Activated T-helper 2 cell treated with anti-CD3 and anti-CD28 coated beads, Interferon-gamma antibody, Interleukin-2, Interleukin-4, amounts not matched to agents 10 μg/mL and 5 μg/mL and 100 μg/mL, durations not matched to agents 14 hours and 24 hours and 36 hours (primary cell): ENCODE measurements around the gene SNCB. TPM values are rescaled to one million over a fixed set of nuclear protein-coding genes. Genes with fewer than 3 reads are reported as not detected.

Experiments used
- DNase-seq: peaks from one replicate; pipeline ENCODE4 v3.0.0; 2021; ENCODE audit warnings: low spot score
- H3K27ac Mint-ChIP-seq: one replicate; pipeline ENCODE4 v1.8.0; 2021; ENCODE audit warnings: mixed read lengths
- H3K27me3 Mint-ChIP-seq: one replicate; pipeline ENCODE4 v1.8.0; 2021; ENCODE audit warnings: low read depth, mixed read lengths
- H3K36me3 Mint-ChIP-seq: one replicate; pipeline ENCODE4 v1.8.0; 2021; ENCODE audit warnings: low read depth, mixed read lengths
- H3K4me1 Mint-ChIP-seq: one replicate; pipeline ENCODE4 v1.8.0; 2021; ENCODE audit warnings: low read depth, mixed read lengths
- H3K4me3 Mint-ChIP-seq: one replicate; pipeline ENCODE4 v1.8.0; 2021; ENCODE audit warnings: low read depth, mild to moderate bottlenecking, moderate library complexity, mixed read lengths
- H3K9me3 Mint-ChIP-seq: one replicate; pipeline ENCODE4 v1.8.0; 2021; ENCODE audit warnings: mixed read lengths
- intact Hi-C: fragments of 100-400 bp; cut with micrococcal nuclease; formaldehyde crosslinking; loops from one replicate; pipeline ENCODE4 v1.15.1; 2023
- total RNA-seq: library from RNA; stranded (reverse); gene quantifications from 2 replicates; pipeline ENCODE4 v1.2.3, GENCODE V29; 2022

SNCB gene
- total RNA-seq, 1 donor from 2014 or later, result not detected

- no peak for DNase-seq
- Mint-ChIP-seq H3K9me3 (no peaks in the 10 kb centered on the region), H3K4me3 (no peak overlapping the region), H3K4me1 (peaks cover 12% of the 10 kb centered on the region), H3K36me3 (no peaks in the 10 kb centered on the region), H3K27ac (no peak overlapping the region), H3K27me3 (peaks cover 73% of the 10 kb centered on the region)
- intact Hi-C loops, result no loop called here
These were observed 2.4 kb upstream of the SNCB start for GRCh38 chr5:176632745-176633144.

GRCh38 chr5:176631383-176632200 lies 1.3 kb upstream of the SNCB start:
- intact Hi-C loops, result loop anchor here (2.0 kb wide), 1 partner anchor 15 kb away; the partner anchor contains the start of gene TSPAN17
- Mint-ChIP-seq H3K27ac (no peak overlapping the region), H3K36me3 (no peaks in the 10 kb centered on the region), H3K4me3 (no peak overlapping the region), H3K4me1 (peaks cover 12% of the 10 kb centered on the region), H3K27me3 (peaks cover 77% of the 10 kb centered on the region), H3K9me3 (no peaks in the 10 kb centered on the region)
- DNase-seq, result no peak

GRCh38 chr5:176630681-176631222 lies 418 bp upstream of the SNCB start:
- intact Hi-C loops, result loop anchor here (2.0 kb wide), 1 partner anchor 16 kb away; the partner anchor contains the start of gene TSPAN17
- Mint-ChIP-seq H3K9me3 (no peaks in the 10 kb centered on the region), H3K27me3 (peaks cover 77% of the 10 kb centered on the region), H3K36me3 (no peaks in the 10 kb centered on the region), H3K4me3 (peak overlapping the region; percentile 3), H3K4me1 (peaks cover 12% of the 10 kb centered on the region), H3K27ac (no peak overlapping the region)
- DNase-seq, result no peak

- Mint-ChIP-seq H3K36me3 (no peaks in the 10 kb centered on the region), H3K4me3 (no peak overlapping the region), H3K27me3 (peaks cover 71% of the 10 kb centered on the region), H3K9me3 (no peaks in the 10 kb centered on the region), H3K27ac (no peak overlapping the region), H3K4me1 (peaks cover 12% of the 10 kb centered on the region)
- intact Hi-C loops, result loop anchor here (10.0 kb wide), 1 partner anchor 55 kb away; no protein-coding TSS in a partner anchor
- DNase-seq, result no peak
These were observed 949 bp downstream of the SNCB start for GRCh38 chr5:176629317-176629852.

- Mint-ChIP-seq H3K4me3 (no peak overlapping the region), H3K9me3 (no peaks in the 10 kb centered on the region), H3K36me3 (no peaks in the 10 kb centered on the region), H3K4me1 (peaks cover 8% of the 10 kb centered on the region), H3K27me3 (peaks cover 70% of the 10 kb centered on the region), H3K27ac (no peak overlapping the region)
- no peak for DNase-seq
- intact Hi-C loops, result loop anchor here (10.0 kb wide), 1 partner anchor 54 kb away; no protein-coding TSS in a partner anchor
These were observed 1.7 kb downstream of the SNCB start for GRCh38 chr5:176628406-176629228.

- DNase-seq, result no peak
- intact Hi-C loops, result loop anchor here (10.0 kb wide), 1 partner anchor 53 kb away; no protein-coding TSS in a partner anchor
- peaks cover 8% of the 10 kb centered on the region for H3K4me1 Mint-ChIP-seq
- H3K27ac Mint-ChIP-seq, result no peak overlapping the region
- H3K9me3 Mint-ChIP-seq, result no peaks in the 10 kb centered on the region
- H3K27me3 Mint-ChIP-seq, result peaks cover 63% of the 10 kb centered on the region
- H3K36me3 Mint-ChIP-seq, result no peaks in the 10 kb centered on the region
- no peak overlapping the region for H3K4me3 Mint-ChIP-seq
These were observed 2.8 kb downstream of the SNCB start for GRCh38 chr5:176627582-176627981.

- intact Hi-C loops, result loop anchor here (10.0 kb wide), 1 partner anchor 52 kb away; no protein-coding TSS in a partner anchor
- no peaks in the 10 kb centered on the region for H3K9me3 Mint-ChIP-seq
- DNase-seq, result no peak
- peaks cover 8% of the 10 kb centered on the region for H3K4me1 Mint-ChIP-seq
- H3K27me3 Mint-ChIP-seq, result peaks cover 64% of the 10 kb centered on the region
- no peak overlapping the region for H3K4me3 Mint-ChIP-seq
- H3K36me3 Mint-ChIP-seq, result no peaks in the 10 kb centered on the region
- H3K27ac Mint-ChIP-seq, result no peak overlapping the region
These were observed 3.5 kb downstream of the SNCB start for GRCh38 chr5:176626876-176627236.

GRCh38 chr5:176625966-176626875 lies 4.1 kb downstream of the SNCB start:
- H3K4me1 Mint-ChIP-seq, result peaks cover 8% of the 10 kb centered on the region
- no peak overlapping the region for H3K27ac Mint-ChIP-seq
- no peak for DNase-seq
- no peaks in the 10 kb centered on the region for H3K9me3 Mint-ChIP-seq
- no peak overlapping the region for H3K4me3 Mint-ChIP-seq
- no peaks in the 10 kb centered on the region for H3K36me3 Mint-ChIP-seq
- H3K27me3 Mint-ChIP-seq, result peaks cover 63% of the 10 kb centered on the region
- intact Hi-C loops, result loop anchor here (10.0 kb wide), 1 partner anchor 51 kb away; no protein-coding TSS in a partner anchor

- no peak for DNase-seq
- Mint-ChIP-seq H3K4me3 (no peak overlapping the region), H3K9me3 (no peaks in the 10 kb centered on the region), H3K27me3 (peaks cover 60% of the 10 kb centered on the region), H3K27ac (no peak overlapping the region), H3K4me1 (peaks cover 5% of the 10 kb centered on the region), H3K36me3 (no peaks in the 10 kb centered on the region)
- intact Hi-C loops, result loop anchor here (10.0 kb wide), 1 partner anchor 51 kb away; no protein-coding TSS in a partner anchor
These were observed 4.8 kb downstream of the SNCB start for GRCh38 chr5:176625512-176625911.

- intact Hi-C loops, result loop anchor here (10.0 kb wide), 1 partner anchor 50 kb away; no protein-coding TSS in a partner anchor
- Mint-ChIP-seq H3K36me3 (no peaks in the 10 kb centered on the region), H3K27me3 (peaks cover 63% of the 10 kb centered on the region), H3K9me3 (no peaks in the 10 kb centered on the region), H3K4me1 (peaks cover 10% of the 10 kb centered on the region), H3K27ac (no peak overlapping the region), H3K4me3 (no peak overlapping the region)
- DNase-seq, result no peak
These were observed 5.4 kb downstream of the SNCB start for GRCh38 chr5:176624938-176625337.

- H3K4me1 Mint-ChIP-seq, result peaks cover 10% of the 10 kb centered on the region
- H3K27ac Mint-ChIP-seq, result no peak overlapping the region
These were observed 6.2 kb downstream of the SNCB start for GRCh38 chr5:176624142-176624541.

More at GRCh38 chr5:176624142-176624541, 6.2 kb downstream of the SNCB start:
- no peak overlapping the region for H3K4me3 Mint-ChIP-seq
- no peaks in the 10 kb centered on the region for H3K36me3 Mint-ChIP-seq
- no peaks in the 10 kb centered on the region for H3K9me3 Mint-ChIP-seq
- H3K27me3 Mint-ChIP-seq, result peaks cover 59% of the 10 kb centered on the region
- no peak for DNase-seq
- intact Hi-C loops, result loop anchor here (10.0 kb wide), 1 partner anchor 49 kb away; no protein-coding TSS in a partner anchor
